Muscle of arm (tissue), 12 donors: ENCODE measurements around the gene RIPOR3. TPM values are rescaled to one million over a fixed set of nuclear protein-coding genes. Genes with fewer than 3 reads are reported as not detected.
"Not testable (repeated sequence)": the region's sequence is repeated elsewhere in the genome, so short reads cannot be mapped to it uniquely, and the experiment has no call there.

Experiments
- DNase-seq: peaks from one replicate; pipeline ENCODE4 v3.0.0-alpha.2; 2013
- polyA plus RNA-seq, 12 donors: library from polyadenylated mRNA; unstranded; fragments of 120-200 nt; gene quantifications; one replicate each; pipeline ENCODE4 v1.2.1, GENCODE V29; 2013; ENCODE audit not compliant: insufficient read length in 12 of 12

The RIPOR3 gene
- polyA plus RNA-seq, 12 donors: 4.3 to 15.1 (median 7.7) TPM; not detected in 1

DNA sequence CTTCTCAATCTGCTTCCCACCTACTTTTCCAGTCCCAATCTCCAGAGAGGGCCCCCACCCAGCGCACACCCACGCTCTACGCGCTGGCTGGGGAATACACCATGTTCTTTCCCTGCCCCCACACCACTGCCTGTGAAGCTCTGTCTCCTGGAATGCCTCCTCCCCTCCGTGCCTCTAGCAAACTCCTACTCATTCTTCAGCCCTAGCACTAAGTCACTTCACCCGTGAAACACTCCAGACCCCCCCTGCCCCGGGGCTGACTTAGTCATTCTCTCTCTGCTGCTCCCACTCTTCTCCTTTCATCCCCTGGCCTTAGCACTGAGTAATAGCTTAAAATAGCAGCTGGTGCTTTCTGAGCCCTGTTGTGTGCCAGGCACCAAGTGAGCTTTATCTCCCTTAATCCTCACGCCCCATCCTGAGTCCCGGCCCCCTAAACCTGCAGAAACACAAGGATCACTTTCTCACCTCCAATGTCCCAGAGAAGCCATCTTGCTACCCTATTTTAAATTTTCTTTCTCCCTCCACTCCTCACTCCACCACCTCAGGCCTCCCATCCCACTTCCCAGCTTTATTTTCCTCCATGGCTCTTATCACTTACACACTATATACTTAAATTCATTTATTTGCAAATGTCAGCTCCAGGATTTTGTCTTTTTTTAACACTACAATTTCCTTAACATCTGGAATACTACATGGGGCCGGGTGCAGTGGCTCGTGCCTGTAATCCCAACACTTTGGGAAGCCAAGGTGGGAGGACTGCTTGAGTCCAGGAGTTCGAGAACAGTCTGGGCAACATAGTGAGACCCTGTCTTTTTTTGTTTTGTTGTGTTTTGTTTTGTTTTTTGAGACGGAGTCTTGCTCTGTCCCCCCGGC is 33.7 kb upstream of the RIPOR3 start:
- DNase-seq: peak; percentile 33

DNA sequence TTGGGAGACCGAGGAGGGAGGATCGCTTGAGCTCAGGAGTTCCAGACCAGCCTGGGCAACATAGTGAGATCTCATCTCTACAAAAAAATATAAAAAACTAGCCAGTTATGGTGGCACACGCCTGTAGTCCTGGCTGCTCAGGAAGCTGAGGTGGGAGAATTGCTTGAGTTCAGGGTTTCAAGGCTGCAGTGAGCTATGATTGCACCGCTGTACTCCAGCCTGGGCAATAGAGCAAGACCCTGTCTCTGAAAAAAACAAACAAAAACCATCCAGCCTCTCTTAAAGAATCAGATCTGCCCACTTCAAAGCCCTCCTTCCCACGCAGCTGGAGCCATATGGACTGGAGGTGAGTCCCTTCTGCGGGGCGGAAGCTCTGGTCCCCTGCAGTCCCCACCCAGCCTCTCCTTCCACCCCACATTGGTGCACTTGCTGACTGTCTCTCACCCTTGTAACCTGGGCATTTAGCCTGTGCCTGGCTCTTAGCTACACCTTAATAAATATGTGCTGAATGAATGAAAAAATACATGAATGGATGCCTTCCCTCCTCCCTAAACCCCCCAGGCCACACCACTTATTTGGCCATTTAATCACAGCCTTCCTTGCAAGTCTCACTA is 32.9 kb upstream of the RIPOR3 start:
- no peak for DNase-seq

DNA sequence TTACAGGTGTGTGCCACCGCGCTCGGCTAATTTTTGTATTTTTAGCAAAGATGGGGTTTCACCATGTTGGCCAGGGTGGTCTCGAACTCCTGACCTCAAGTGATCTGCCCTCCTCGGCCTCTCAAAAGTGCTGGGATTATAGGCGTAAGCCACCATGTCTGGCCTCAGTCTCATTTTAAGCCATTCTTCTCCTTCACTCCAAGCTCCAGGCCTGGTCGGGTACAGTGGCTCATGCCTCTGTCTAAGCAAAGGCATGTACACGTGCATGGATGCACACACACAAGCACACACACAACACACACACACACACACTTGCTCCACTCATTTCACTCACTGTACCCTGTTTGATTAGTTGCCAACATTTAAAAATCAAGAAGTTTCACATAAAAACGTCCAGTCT is 32.3 kb upstream of the RIPOR3 start:
- DNase-seq: no peak

GRCh38 chr20:50722424-50723155 is 31.2 kb upstream of the RIPOR3 start:
- no peak for DNase-seq

- DNase-seq: no peak
These were observed 30.5 kb upstream of the RIPOR3 start for GRCh38 chr20:50721881-50722281.

DNA sequence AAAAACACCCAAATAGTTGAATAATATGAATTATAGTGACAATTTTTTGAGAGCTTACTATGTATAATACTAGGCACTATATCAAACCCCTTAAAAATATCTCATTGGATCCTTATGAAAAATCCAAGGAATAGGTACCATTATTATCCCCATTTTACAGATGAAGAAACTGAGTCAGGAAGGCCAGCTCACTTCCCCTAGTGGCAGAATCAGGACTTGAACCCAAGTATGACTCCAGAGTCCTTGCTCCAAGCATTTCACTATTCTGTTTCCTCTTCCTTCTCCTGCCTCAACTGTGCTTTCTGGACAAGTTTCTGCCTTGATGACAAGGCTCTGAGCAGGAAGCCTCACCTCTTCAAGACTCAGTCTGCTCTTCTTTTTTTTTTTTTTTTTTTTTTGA is 29.2 kb upstream of the RIPOR3 start:
- DNase-seq: no peak

GRCh38 chr20:50720026-50720425 is 28.7 kb upstream of the RIPOR3 start:
- DNase-seq: no peak

DNA sequence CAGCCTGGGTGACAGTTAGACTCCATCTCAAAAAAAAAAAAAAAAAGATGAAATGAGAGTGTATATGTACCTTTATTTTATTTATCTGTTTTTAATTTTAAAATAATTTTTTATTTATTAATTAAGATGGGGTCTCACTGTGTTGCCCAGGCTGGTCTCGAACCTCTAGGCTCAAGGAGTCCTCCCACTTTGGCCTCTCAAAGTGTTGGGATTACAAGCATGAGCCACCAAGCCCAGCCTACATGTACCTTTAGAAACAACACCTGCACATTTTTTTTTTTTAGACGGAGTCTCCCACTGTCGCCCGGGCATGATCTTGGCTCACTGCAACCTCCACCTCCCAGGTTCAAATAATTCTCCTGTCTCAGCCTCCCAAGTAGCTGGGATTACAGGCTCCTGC is 28.0 kb upstream of the RIPOR3 start:
- DNase-seq: no peak

- DNase-seq: no peak
These were observed 26.8 kb upstream of the RIPOR3 start for GRCh38 chr20:50717974-50718761.

DNA sequence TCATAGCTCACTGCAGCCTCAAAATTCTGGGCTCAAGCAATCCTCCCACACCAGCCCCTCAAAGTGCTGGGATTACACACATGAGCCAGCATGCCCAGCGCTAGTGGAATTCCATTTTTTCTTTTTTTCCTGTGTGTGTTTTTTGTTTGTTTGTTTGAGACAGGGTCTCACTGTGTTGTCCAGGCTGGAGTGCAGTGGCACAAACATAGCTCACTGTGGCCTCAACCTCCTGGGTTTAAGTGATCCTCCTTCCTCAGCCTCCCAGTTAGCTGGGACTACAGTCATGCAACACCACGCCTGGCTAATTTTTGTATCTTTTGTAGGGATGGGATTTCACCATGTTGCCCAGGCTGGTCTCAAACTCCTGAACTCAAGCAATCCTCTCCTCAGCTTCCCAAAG is 26.0 kb upstream of the RIPOR3 start:
- DNase-seq: no peak

GRCh38 chr20:50716518-50716917 is 25.2 kb upstream of the RIPOR3 start:
- DNase-seq: no peak

- DNase-seq: no peak
These were observed 24.4 kb upstream of the RIPOR3 start for GRCh38 chr20:50715694-50716093.

DNA sequence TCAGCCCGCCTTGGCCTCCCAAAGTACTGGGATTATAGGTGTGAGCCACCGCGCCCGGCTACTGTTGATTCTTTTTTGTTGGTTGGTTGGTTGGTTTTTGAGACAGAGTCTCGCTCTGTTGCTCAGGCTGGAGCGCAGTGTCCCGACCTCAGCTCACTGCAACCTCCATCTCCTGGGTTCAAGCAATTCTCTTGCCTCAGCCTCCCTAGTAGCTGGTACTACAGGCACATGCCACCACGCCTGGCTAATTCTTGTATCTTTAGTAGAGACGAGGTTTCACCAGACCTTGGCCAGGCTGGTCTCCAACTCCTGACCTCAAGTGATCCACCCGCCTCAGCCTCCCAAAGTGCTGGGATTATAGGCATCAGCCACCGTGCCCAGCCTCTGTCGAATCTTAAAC is 23.1 kb upstream of the RIPOR3 start:
- DNase-seq: not testable (repeated sequence)

DNA sequence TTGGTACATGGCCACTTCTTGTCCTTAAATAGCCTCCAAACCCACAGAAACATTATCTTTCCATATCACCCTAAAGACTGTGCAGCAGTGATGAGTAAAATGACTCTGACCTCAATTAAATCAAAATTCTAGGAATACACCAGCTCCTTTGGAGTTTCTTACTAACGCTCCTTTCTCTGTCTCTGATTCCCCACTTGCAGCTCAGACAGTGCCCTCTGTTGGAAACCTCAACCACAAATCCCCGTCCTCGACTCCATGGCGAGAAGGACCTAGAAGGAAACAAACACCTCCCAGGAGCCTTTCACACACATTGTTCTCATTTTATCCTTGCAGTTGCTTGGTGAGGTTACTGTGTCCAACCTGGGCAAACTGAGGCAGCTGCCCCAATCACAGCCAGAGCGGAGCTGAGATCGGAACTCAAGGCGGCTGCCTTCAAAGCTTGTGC is 22.3 kb upstream of the RIPOR3 start:
- DNase-seq: no peak

DNA sequence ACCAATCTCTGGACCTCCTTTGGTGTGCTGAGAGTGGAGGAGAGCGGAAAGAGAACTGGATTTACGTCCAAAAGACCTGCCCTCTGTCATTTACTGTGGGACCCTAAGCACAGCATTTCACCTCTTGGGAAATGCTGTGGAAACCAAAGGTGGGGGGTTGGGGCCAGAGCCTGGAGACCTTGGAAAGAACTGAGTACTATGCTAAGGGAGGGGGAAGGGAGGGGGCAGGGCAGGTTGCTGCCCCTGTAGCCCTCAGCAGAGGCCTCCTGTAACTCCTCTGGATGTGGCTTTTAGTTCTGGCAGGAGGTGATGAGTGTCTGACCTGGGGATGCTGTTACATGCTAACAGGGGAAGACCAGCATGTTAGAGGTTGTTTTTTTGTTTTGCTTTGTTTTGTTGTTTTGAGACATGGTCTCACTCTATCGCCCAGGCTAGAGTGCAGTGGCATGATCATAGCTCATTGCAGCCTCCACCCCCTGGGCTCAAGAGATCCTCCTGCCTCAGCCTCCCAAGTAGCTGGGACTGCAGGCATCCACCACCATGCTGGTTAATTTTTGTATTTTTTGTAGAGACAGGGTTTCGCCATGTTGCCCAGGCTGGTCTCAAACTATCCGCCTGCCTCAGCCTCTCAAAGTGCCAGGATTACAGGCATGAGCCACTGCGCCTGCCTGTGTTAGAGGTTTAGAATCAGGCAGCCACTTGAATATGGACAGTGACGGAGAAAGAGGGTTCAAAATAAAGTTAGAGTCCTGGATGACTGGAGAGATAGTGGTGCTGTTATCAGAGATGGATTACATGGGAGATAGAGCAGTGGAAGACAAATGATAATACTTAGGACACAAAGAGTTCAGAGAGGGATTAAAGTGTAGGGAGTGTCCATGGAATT is 21.7 kb upstream of the RIPOR3 start:
- no peak for DNase-seq

- no peak for DNase-seq
These were observed 19.9 kb upstream of the RIPOR3 start for GRCh38 chr20:50711113-50711825.

- no peak for DNase-seq
These were observed 19.2 kb upstream of the RIPOR3 start for GRCh38 chr20:50710492-50711063.

- DNase-seq: no peak
These were observed 18.3 kb upstream of the RIPOR3 start for GRCh38 chr20:50709636-50709973.

DNA sequence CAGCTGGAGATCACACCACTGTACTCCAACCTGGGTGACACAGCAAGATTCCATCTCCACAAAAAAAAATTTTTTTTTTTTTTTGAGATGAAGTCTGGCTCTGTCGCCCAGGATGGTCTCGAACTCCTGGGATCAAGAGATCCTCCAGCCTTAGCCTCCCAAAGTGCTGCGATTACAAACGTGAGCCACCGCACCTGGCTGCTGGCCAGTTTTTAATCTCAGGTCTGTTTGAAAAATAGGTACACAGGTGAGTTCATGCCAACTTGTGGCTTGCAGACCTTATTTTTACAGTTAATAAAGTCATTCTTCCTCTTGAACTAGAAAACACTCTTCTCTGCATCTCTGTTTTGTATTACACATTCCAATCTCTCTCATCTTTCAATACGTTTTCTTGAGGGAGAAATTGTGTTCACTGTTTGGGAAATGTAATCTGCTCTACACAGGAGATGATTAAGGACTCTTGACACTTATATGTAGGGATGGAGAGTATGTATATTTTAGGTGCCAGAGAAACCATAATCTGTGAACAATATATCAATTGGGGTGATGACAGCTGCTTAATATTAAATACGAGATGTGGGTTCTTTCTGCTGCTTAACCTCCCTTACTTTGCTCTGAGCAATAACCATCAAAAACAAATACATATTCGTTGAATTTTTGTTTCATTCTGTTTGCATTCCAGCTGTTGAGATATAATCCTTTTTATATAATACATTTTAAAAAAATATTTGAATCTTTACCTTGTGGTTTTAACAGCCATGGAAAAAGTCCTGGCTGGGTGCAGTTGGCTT is 17.7 kb upstream of the RIPOR3 start:
- DNase-seq: peak; percentile 79
